Adrenal gland (tissue), 12 donors: Measurements from ENCODE around the gene COPG1. TPM values are rescaled to one million over a fixed set of nuclear protein-coding genes. Genes with fewer than 3 reads are reported as not detected.

Source experiments
- DNase-seq, 7 donors: peaks; one replicate each; pipeline ENCODE4 v3.0.0-alpha.2; 2019 to 2020
- H3K27ac ChIP-seq, 5 donors: fragments of 200-600 bp; sonication (generic) in 4 of 5; 1 replicate in 3 of 5; 2 replicates in 2 of 5; pipeline versions ENCODE4 v1.5.1 to v1.8.0; 2016 to 2020; ENCODE audit warnings: mild to moderate bottlenecking in 1 of 5
- H3K27me3 ChIP-seq: fragments of 200-600 bp; 2 replicates; pipeline ENCODE4 v1.8.0; 2021
- H3K36me3 ChIP-seq, 2 donors: fragments of 200-600 bp; replicated peaks in 1 of 2; 1 replicate in 1 of 2; 2 replicates in 1 of 2; pipeline versions ENCODE4 v1.5.1 to v1.8.0; 2018 to 2022
- H3K4me1 ChIP-seq, 2 donors: fragments of 200-600 bp; replicated peaks in 1 of 2; 1 replicate in 1 of 2; 2 replicates in 1 of 2; pipeline versions ENCODE4 v1.5.1 to v1.8.0; 2018 to 2021
- H3K4me3 ChIP-seq, 4 donors: fragments of 200-600 bp; sonication (generic) in 3 of 4; one replicate each; pipeline ENCODE4 v1.5.1; 2016 to 2018
- H3K9me3 ChIP-seq, 3 donors: fragments of 200-600 bp; sonication (generic) in 1 of 3; replicated peaks in 1 of 3; 1 replicate in 2 of 3; 2 replicates in 1 of 3; pipeline versions ENCODE4 v1.5.1 to v1.8.0; 2016 to 2021
- CTCF ChIP-seq, 6 experiments: fragments of 450-650 bp in 4 of 6; fragments of 200-600 bp in 2 of 6; sonication (generic) in 1 of 6; IDR thresholded peaks; 1 replicate in 5 of 6; 2 replicates in 1 of 6; pipeline versions ENCODE4 v1.5.1 to v1.8.0; 2016 to 2021; ENCODE audit warnings: antibody characterized with exemption in 6 of 6, mild to moderate bottlenecking in 2 of 6, moderate library complexity in 1 of 6
- POLR2A ChIP-seq, 2 donors: fragments of 450-650 bp; IDR thresholded peaks; one replicate each; pipeline ENCODE4 v1.6.1; 2017; ENCODE audit warnings: antibody characterized with exemption in 2 of 2, mild to moderate bottlenecking in 2 of 2, moderate library complexity in 1 of 2
- WGBS, 4 donors: extraction: QIAGEN DNeasy Blood & Tissue Kit in 2 of 4; methylation state at CpG; one replicate each; pipeline versions ENCODE4 v1.1.5 to v1.1.7; 2013 to 2017; 5-methylcytosine and 5-hydroxymethylcytosine counted together
- intact Hi-C, 2 donors: fragments of 100-400 bp; cut with DNase I; formaldehyde crosslinking; loops; one replicate each; pipeline versions ENCODE4 v1.14.1 to v1.15.0; 2022 to 2023
- polyA plus RNA-seq, 3 donors: library from polyadenylated mRNA; stranded (reverse); fragments of 200-250 nt in 2 of 3; fragments of 350-450 nt in 1 of 3; fragmentation: Illumina TruSeq in 1 of 3; extraction: RNeasy Lipid Tissue Mini Kit (QIAGEN cat#74804) in 1 of 3; gene quantifications; one replicate each; pipeline ENCODE4 v1.2.3, GENCODE V29; 2013 to 2014
- total RNA-seq, 9 donors: library from RNA; depleted of rRNA in 4 of 9; stranded (reverse); fragments of >200 nt in 4 of 9; fragments of 120-200 nt in 1 of 9; fragmentation: NEBNext Ultra II Directional in 1 of 9; extraction: Animal tissue kit (Norgen Biotek cat#: 25700) in 1 of 9; gene quantifications; one replicate each; pipeline versions ENCODE4 v1.1.0 to v1.2.4, GENCODE V29; 2013 to 2023
- donor health status: healthy with polysubstance abuse.
- donor health status: Bipolar disorder and iron deficiency.
- donor health status: DM: yes; HTN: yes; CAD: no.
- donor health status: DM: no; HTN: no; CAD: no.
- donor health status: DM: no; HTN: no; CAD: no.
- donor health status: DM: yes; HTN: yes; CAD: no.

The COPG1 gene
- total and polyA plus RNA-seq, 12 donors: 84.9 to 318 (median 163) TPM

DNA sequence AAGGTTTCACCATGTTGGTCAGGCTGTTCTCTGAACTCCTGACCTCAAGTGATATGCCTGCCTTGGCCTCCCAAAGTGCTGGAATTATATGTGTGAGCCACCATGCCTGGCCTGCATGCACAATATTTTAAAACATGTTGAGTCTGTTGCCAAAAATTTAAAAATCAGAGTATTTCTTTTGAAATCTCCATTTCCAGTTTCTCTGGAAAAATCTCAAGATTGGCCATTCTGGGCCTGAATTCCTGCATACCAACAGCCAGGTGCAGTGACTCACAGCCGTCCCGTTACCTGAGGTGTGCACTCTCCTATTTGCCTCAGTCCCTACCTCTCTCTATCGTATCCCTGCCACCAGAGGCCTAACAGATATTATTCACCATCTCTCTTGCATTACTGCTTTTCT, 15.0 kb upstream of the COPG1 start:
- Histone ChIP-seq H3K36me3 (no peaks in the 10 kb centered on the region), H3K4me1 (peaks cover 4 to 17% of the 10 kb centered on the region in 2 donors), H3K4me3 (no peak overlapping the region), H3K27me3 (no peaks in the 10 kb centered on the region), H3K27ac (peak overlapping the region in 1 of 5 donors; percentile 59), H3K9me3 (no peaks in the 10 kb centered on the region)
- DNase-seq: no peak
- intact Hi-C loops: no loop called here
- no peak for TF ChIP-seq CTCF (IDR thresholded peaks at IDR 0.05)
- no peak for TF ChIP-seq POLR2A (IDR thresholded peaks at IDR 0.05)
- WGBS, 4 donors: 90 to 96% (median 92%) methylated on average over 3 of the region's 3 CpGs

- intact Hi-C loops: no loop called here
- Histone ChIP-seq H3K27ac (no peak overlapping the region), H3K4me3 (no peak overlapping the region), H3K27me3 (no peaks in the 10 kb centered on the region), H3K36me3 (no peaks in the 10 kb centered on the region), H3K4me1 (peaks cover 3 to 10% of the 10 kb centered on the region in 2 donors), H3K9me3 (no peaks in the 10 kb centered on the region)
- WGBS, 4 donors: 80 to 95% (median 93%) methylated on average over 4 of the region's 4 CpGs
- no peak for DNase-seq
- no peak for TF ChIP-seq POLR2A (IDR thresholded peaks at IDR 0.05)
- TF ChIP-seq CTCF (IDR thresholded peaks at IDR 0.05): no peak
Observed at GRCh38 chr3:129235344-129235917, 14.0 kb upstream of the COPG1 start.

GRCh38 chr3:129238945-129239705, 10.3 kb upstream of the COPG1 start:
- TF ChIP-seq CTCF (IDR thresholded peaks at IDR 0.05): peak in 2 of 6 experiments; percentile 6 to 9
- TF ChIP-seq POLR2A (IDR thresholded peaks at IDR 0.05): no peak
- WGBS, 4 donors: 63 to 72% (median 68%) methylated on average over 8 of the region's 8 CpGs
- Histone ChIP-seq H3K27me3 (no peaks in the 10 kb centered on the region), H3K9me3 (no peaks in the 10 kb centered on the region), H3K36me3 (no peaks in the 10 kb centered on the region), H3K4me3 (no peak overlapping the region), H3K27ac (peak overlapping the region in 1 of 5 donors; percentile 46), H3K4me1 (no peaks in the 10 kb centered on the region)
- DNase-seq: peak in 2 of 7 donors; percentile 17 to 33
- intact Hi-C loops: no loop called here

DNA sequence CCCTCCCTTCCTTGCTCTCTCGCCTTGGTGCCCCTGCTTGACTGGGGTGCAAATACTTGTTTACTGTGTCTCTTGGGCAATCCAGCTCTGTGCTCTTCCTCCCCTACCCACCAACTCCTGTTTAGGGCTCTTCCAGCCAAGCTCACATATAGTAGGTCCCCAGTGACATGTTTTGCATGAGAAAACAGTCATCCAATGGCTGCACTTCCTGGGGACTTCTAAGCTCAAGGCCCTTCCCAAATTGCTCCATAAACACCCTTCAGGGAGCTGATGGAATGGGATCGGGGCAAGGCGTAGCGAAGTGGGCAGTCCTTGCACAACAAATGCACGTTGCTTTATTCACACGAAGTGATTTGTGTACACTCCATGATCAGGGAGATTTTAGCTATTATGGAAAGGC, 9.4 kb upstream of the COPG1 start:
- WGBS, 4 donors: 65 to 80% (median 73%) methylated on average over 6 of the region's 6 CpGs
- TF ChIP-seq CTCF (IDR thresholded peaks at IDR 0.05): no peak
- Histone ChIP-seq H3K36me3 (no peaks in the 10 kb centered on the region), H3K4me1 (peaks cover 0 to under 1% of the 10 kb centered on the region in 2 donors), H3K27ac (no peak overlapping the region), H3K4me3 (no peak overlapping the region), H3K27me3 (no peaks in the 10 kb centered on the region), H3K9me3 (no peaks in the 10 kb centered on the region)
- no peak for DNase-seq
- intact Hi-C loops: loop anchor here in 1 of 2 donors (10.0 kb wide), 2 partner anchors 185 to 265 kb away; no protein-coding TSS in a partner anchor
